ENCODE data around the gene FAM107B.

FAM107B gene

DNA sequence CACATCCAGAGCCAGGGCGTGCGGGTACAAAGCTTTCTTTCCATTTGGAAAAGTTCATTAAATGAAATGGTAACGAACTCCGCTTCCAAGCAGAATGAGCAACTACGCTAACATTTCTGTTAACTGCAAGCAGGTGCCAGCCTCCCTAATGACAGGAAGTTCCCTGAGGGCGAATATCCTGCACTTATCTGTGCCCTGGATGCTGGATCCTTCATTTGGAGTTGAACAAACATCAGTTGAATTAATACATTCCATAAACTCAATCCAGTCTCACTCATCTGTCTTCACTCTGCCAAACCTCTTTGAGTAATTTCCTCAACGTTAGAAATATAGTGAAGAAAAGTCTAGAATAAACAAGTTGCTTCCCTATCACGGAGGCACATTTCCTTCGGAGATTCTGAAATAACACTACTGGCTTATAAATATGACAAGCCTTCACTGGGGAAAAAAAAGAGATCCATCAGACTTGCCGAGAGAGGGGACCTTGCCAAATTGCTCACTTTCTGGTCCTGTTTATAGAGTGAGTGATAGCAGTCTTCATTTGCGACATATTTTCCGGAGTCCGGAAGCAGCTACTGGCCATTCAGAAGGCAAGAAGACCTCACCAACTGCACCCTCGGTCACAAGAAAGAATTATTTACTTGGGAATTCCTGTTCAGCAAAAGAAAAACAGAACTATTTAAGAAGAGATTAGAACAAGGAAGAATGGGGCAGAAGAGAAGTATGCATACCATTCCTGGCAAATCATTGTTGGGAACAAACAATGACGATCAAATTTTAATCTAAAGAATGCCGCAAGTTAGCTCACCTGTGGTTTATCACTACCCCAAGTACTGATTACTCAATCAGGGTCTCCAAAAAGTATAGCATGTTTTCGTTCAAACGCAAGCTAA, 196.4 kb downstream of the FAM107B start:
- H3K4me1 ChIP-seq (ENCODE audit: control insufficient read depth, insufficient read depth, low read length, unreplicated experiment): no peaks in the 10 kb centered on the region
- no peak overlapping the region for H3K27ac ChIP-seq (ENCODE audit: low read depth, low read length)
- H3K79me2 ChIP-seq (ENCODE audit: control insufficient read depth, insufficient read depth, low read length, unreplicated experiment): no peaks in the 10 kb centered on the region
- no peaks in the 10 kb centered on the region for H3K36me3 ChIP-seq (ENCODE audit: insufficient read depth, low read length)
- no peak overlapping the region for H3K4me3 ChIP-seq (ENCODE audit: low read depth, low read length)
- H3K27me3 ChIP-seq (ENCODE audit: insufficient read depth, low read length): no peaks in the 10 kb centered on the region
- no peak overlapping the region for H2AFZ ChIP-seq (ENCODE audit: low read length, unreplicated experiment)

DNA sequence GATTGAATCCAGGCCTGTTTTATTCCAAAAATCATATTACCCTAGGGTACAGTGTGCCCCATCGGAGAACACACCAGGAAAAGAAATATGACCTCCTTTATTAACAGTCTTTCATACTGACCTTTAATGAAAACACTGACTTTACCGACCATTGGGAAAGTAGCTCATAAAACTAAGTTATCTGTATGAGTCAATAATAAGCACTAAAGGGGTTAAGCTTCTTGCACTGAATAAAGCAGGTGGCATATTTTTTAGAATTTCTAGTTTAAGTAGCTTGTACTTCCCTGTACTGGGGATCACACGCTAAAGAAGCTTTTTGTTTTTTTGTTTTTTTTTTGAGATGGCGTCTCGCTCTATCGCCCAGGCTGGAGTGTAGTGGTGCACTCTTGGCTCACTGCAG, 199.8 kb downstream of the FAM107B start:
- H3K79me2 ChIP-seq (ENCODE audit: control insufficient read depth, insufficient read depth, low read length, unreplicated experiment): no peaks in the 10 kb centered on the region

DNA sequence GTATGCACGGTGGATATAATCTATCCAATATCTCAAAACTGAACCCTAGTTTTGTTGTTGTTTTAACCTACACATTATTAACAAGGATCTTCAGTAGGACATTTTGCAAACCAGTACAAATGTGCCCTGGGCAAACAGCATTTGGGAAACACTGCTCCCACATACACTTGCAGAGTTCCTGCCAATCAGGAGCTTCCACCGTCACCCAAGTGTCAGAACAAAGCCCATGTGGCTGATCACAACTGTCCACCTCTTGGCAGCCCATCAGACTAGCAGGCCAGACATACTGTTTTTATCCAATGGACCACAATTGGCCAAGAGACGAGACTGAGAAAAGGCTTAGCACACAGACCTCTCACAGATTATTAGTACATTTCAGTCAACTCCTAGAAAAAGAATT, 200.4 kb downstream of the FAM107B start:
- Histone ChIP-seq H2AFZ (ENCODE audit: low read length, unreplicated experiment) (no peak overlapping the region), H3K4me3 (ENCODE audit: low read depth, low read length) (no peak overlapping the region), H3K79me2 (ENCODE audit: control insufficient read depth, insufficient read depth, low read length, unreplicated experiment) (no peaks in the 10 kb centered on the region), H3K4me1 (ENCODE audit: control insufficient read depth, insufficient read depth, low read length, unreplicated experiment) (peaks cover 5% of the 10 kb centered on the region), H3K36me3 (ENCODE audit: insufficient read depth, low read length) (no peaks in the 10 kb centered on the region), H3K27ac (ENCODE audit: low read depth, low read length) (no peak overlapping the region), H3K27me3 (ENCODE audit: insufficient read depth, low read length) (no peaks in the 10 kb centered on the region)

More for the DNA sequence above, 199.8 kb downstream of the FAM107B start:
- no peak overlapping the region for H3K4me3 ChIP-seq (ENCODE audit: low read depth, low read length)
- H2AFZ ChIP-seq (ENCODE audit: low read length, unreplicated experiment): no peak overlapping the region
- H3K27me3 ChIP-seq (ENCODE audit: insufficient read depth, low read length): no peaks in the 10 kb centered on the region
- H3K27ac ChIP-seq (ENCODE audit: low read depth, low read length): no peak overlapping the region
- H3K4me1 ChIP-seq (ENCODE audit: control insufficient read depth, insufficient read depth, low read length, unreplicated experiment): peaks cover 5% of the 10 kb centered on the region
- no peaks in the 10 kb centered on the region for H3K36me3 ChIP-seq (ENCODE audit: insufficient read depth, low read length)

DNA sequence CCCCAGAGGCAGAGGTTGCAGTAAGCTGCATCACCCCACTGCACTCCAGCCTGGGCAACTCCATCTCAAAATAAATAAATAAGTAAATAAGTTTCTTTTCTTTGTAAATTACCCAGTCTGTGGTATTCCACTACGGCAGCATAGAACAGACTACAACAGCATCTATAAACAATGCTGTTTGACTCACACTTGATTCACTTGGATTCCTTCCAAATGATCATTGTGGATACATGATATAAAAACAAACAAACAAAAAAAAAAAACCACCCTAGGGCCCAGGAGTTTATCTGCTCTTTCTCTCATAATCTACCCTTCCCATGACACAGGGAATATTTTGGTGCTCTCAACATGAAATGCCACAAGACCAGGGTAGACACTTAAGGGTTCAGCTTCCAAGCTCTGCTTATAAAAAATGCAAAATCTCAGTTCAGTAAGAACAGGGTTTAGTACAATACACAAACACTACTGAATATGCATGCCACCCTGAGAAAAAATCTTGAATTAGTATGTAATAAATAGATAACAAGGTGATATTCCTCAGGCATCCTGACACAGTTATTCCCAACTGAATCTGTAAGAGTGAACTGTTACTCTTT, 200.9 kb downstream of the FAM107B start:
- Histone ChIP-seq H3K27ac (ENCODE audit: low read depth, low read length) (no peak overlapping the region), H3K27me3 (ENCODE audit: insufficient read depth, low read length) (no peaks in the 10 kb centered on the region), H2AFZ (ENCODE audit: low read length, unreplicated experiment) (no peak overlapping the region), H3K79me2 (ENCODE audit: control insufficient read depth, insufficient read depth, low read length, unreplicated experiment) (no peaks in the 10 kb centered on the region), H3K4me1 (ENCODE audit: control insufficient read depth, insufficient read depth, low read length, unreplicated experiment) (peaks cover 5% of the 10 kb centered on the region), H3K4me3 (ENCODE audit: low read depth, low read length) (no peak overlapping the region), H3K36me3 (ENCODE audit: insufficient read depth, low read length) (no peaks in the 10 kb centered on the region)

DNA sequence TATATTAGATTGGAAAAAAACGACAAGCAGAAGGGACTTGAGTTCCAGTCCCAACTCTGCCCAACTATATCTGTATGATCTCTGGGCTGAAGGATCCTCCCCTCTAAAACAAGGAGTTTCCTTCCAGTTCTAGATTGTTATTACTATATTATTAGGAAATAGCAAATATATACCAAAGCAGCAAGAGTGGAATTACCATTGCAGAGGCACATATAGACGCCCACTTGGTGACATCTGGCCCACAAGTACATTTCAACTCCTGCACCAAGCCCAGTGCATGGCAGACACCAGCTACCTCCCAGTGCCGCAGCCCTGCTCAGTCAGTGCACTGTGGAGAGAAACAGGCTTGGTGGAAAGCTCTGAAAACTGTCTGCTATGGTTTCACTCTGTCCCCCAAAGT, 201.9 kb downstream of the FAM107B start:
- no peak overlapping the region for H2AFZ ChIP-seq (ENCODE audit: low read length, unreplicated experiment)
- no peak overlapping the region for H3K4me3 ChIP-seq (ENCODE audit: low read depth, low read length)
- no peaks in the 10 kb centered on the region for H3K79me2 ChIP-seq (ENCODE audit: control insufficient read depth, insufficient read depth, low read length, unreplicated experiment)
- H3K27ac ChIP-seq (ENCODE audit: low read depth, low read length): no peak overlapping the region
- peaks cover 5% of the 10 kb centered on the region for H3K4me1 ChIP-seq (ENCODE audit: control insufficient read depth, insufficient read depth, low read length, unreplicated experiment)
- no peaks in the 10 kb centered on the region for H3K27me3 ChIP-seq (ENCODE audit: insufficient read depth, low read length)
- H3K36me3 ChIP-seq (ENCODE audit: insufficient read depth, low read length): no peaks in the 10 kb centered on the region

DNA sequence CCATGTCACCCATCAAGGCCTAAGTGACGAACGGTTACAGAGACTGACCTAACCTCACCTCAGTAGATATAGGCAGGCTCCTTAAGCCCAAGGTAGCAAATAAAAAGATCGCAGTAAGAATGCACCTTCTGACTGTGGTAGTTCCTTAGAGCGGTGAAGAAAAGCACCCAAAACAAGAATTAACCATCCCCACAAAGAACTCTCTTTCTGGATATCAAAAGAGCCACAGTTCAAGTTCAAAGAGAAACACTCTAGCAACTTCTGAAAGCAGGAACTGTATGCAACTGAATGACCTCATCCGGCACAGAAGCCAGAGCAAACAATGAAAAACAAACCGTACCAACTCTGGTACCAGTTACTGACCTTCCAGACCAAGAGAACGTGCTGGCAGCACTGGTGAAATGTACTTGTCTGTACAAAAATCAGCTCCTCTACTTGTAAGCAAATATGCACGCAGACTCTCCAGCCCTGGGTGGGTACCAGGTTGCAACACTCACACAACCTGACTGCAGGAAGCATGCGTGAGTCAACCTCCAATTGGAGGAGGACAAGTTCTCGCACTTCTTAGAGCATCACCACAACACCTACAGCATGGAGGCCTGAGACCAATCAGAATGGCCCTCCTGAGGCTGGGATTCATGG, 202.7 kb downstream of the FAM107B start:
- Histone ChIP-seq H3K27me3 (ENCODE audit: insufficient read depth, low read length) (no peaks in the 10 kb centered on the region), H2AFZ (ENCODE audit: low read length, unreplicated experiment) (no peak overlapping the region), H3K4me1 (ENCODE audit: control insufficient read depth, insufficient read depth, low read length, unreplicated experiment) (peaks cover 5% of the 10 kb centered on the region), H3K36me3 (ENCODE audit: insufficient read depth, low read length) (no peaks in the 10 kb centered on the region), H3K27ac (ENCODE audit: low read depth, low read length) (no peak overlapping the region), H3K79me2 (ENCODE audit: control insufficient read depth, insufficient read depth, low read length, unreplicated experiment) (no peaks in the 10 kb centered on the region), H3K4me3 (ENCODE audit: low read depth, low read length) (no peak overlapping the region)

DNA sequence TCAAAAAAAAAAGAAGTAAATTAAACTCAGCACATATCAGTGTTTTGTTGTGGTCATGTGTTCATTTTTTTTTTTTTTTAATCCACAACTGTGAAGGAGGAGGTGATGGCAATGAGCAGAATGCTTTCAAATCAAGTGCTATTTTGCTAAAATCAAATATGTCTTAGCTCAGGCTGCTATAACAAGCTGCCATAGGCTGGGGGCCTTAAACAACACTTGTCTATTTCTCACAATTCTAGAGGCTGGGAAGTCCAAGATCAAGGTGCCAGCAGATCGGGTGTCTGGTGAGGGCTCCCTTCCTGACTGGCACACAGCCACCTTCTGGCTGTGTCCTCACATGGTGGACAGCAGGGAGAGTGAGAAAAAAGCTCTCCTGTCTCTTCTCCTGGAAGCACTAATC, 203.9 kb downstream of the FAM107B start:
- H3K4me1 ChIP-seq (ENCODE audit: control insufficient read depth, insufficient read depth, low read length, unreplicated experiment): peaks cover 5% of the 10 kb centered on the region
- H3K36me3 ChIP-seq (ENCODE audit: insufficient read depth, low read length): no peaks in the 10 kb centered on the region
- no peak overlapping the region for H3K27ac ChIP-seq (ENCODE audit: low read depth, low read length)
- H3K79me2 ChIP-seq (ENCODE audit: control insufficient read depth, insufficient read depth, low read length, unreplicated experiment): no peaks in the 10 kb centered on the region
- H3K4me3 ChIP-seq (ENCODE audit: low read depth, low read length): no peak overlapping the region
- no peak overlapping the region for H2AFZ ChIP-seq (ENCODE audit: low read length, unreplicated experiment)
- H3K27me3 ChIP-seq (ENCODE audit: insufficient read depth, low read length): no peaks in the 10 kb centered on the region

DNA sequence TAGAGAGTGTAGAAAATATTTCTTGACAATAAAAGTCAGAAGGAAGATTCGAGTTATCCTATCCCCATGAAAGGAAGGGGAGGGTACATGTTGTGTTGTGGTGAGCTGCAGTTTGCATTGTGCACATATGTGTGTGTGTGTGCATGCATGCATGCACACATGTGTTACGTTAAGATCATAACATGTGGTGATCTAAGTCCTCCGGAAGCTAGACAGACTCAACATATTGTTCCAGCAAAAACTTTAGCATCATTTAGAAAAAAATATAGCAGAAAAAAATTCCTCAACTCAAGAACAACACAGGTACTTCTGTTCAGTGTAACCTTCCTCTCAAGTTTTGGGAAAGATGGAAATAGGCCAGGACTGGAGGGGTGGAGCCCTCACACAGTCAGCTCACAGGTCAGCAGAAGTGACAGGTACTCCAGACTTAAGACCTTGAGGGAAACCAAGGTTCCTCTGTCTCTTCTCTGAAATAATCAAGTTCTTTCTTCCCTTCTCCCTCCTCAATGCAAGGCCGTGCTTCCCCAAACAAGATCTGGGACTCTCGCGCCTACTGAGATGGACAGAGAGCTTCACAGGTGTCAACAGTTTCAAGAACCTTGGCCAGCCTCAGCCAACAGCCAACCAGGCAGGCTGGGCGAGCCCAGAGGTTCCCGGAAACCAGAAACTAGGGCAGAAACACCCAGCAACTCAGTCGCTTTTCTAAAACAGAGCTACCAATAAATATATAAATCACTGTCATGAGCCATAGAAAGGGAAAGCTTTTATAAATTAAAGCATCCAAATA, 205.2 kb downstream of the FAM107B start:
- Histone ChIP-seq H3K27ac (ENCODE audit: low read depth, low read length) (no peak overlapping the region), H3K4me1 (ENCODE audit: control insufficient read depth, insufficient read depth, low read length, unreplicated experiment) (peaks cover 5% of the 10 kb centered on the region), H3K79me2 (ENCODE audit: control insufficient read depth, insufficient read depth, low read length, unreplicated experiment) (no peaks in the 10 kb centered on the region), H3K27me3 (ENCODE audit: insufficient read depth, low read length) (no peaks in the 10 kb centered on the region), H3K36me3 (ENCODE audit: insufficient read depth, low read length) (no peaks in the 10 kb centered on the region), H2AFZ (ENCODE audit: low read length, unreplicated experiment) (no peak overlapping the region), H3K4me3 (ENCODE audit: low read depth, low read length) (no peak overlapping the region)

DNA sequence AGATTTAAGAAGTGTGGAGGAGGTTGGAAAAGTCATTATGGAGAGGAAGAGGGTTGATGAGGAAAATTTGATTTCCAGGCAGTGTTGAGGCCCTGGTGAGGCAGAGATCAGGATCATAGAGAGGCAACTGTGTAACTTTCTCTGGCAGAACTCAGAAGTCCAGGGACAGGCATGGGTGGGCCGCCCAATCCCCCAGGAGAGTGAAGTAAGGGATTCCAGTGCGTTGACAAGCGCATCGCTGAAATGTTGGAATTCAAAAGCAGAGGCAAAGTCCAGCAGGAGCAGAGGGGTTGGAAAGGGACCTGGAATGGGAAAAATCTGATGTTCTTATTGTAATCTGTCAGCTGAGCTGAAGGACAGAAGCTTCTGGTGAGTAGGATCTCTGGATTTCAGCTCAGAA, 207.3 kb downstream of the FAM107B start:
- H3K27me3 ChIP-seq (ENCODE audit: insufficient read depth, low read length): no peaks in the 10 kb centered on the region
- H3K79me2 ChIP-seq (ENCODE audit: control insufficient read depth, insufficient read depth, low read length, unreplicated experiment): no peaks in the 10 kb centered on the region
- no peak overlapping the region for H3K4me3 ChIP-seq (ENCODE audit: low read depth, low read length)
- peaks cover 5% of the 10 kb centered on the region for H3K4me1 ChIP-seq (ENCODE audit: control insufficient read depth, insufficient read depth, low read length, unreplicated experiment)
- no peaks in the 10 kb centered on the region for H3K36me3 ChIP-seq (ENCODE audit: insufficient read depth, low read length)
- no peak overlapping the region for H3K27ac ChIP-seq (ENCODE audit: low read depth, low read length)
- H2AFZ ChIP-seq (ENCODE audit: low read length, unreplicated experiment): no peak overlapping the region

DNA sequence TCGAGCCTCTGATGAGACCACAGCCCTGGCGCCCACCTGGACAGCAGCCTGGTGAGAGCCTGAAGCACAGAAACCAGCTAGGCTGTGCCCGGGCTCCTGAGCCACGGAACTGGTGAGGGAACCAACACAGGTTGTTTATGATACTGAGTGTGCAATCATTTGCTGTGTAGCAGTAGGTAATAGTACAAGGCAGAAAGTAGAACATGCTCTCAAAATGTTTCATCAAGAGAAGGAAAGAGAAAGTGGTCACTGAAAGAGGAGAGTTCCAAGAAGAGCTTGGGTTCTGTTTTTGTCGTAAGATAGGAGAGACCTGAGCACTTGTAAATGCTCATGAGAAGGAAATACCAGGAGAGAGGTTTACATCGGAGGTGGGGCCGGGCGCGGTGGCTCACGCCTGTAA, 208.2 kb downstream of the FAM107B start:
- Histone ChIP-seq H3K4me3 (ENCODE audit: low read depth, low read length) (no peak overlapping the region), H3K27ac (ENCODE audit: low read depth, low read length) (no peak overlapping the region), H2AFZ (ENCODE audit: low read length, unreplicated experiment) (no peak overlapping the region), H3K27me3 (ENCODE audit: insufficient read depth, low read length) (no peaks in the 10 kb centered on the region), H3K4me1 (ENCODE audit: control insufficient read depth, insufficient read depth, low read length, unreplicated experiment) (no peaks in the 10 kb centered on the region), H3K36me3 (ENCODE audit: insufficient read depth, low read length) (no peaks in the 10 kb centered on the region), H3K79me2 (ENCODE audit: control insufficient read depth, insufficient read depth, low read length, unreplicated experiment) (no peaks in the 10 kb centered on the region)
